Sigmoid colon (tissue), 4 donors: ENCODE results near the gene CUX1.

Experiments
- CTCF ChIP-seq, 4 experiments: fragments of 450-650 bp in 3 of 4; fragments of 200-600 bp in 1 of 4; IDR thresholded peaks; one replicate each; pipeline ENCODE4 v1.5.1; 2016 to 2019; ENCODE audit warnings: antibody characterized with exemption in 4 of 4, mild to moderate bottlenecking in 3 of 4, moderate library complexity in 2 of 4
- EP300 ChIP-seq, 4 donors: sonication (generic); formaldehyde crosslinking; IDR thresholded peaks; one replicate each; pipeline ENCODE4 v1.6.1; 2017; ENCODE audit warnings: antibody characterized with exemption in 4 of 4
- POLR2A ChIP-seq, 2 donors: fragments of 450-650 bp; IDR thresholded peaks; one replicate each; pipeline ENCODE4 v1.6.1; 2016; ENCODE audit warnings: antibody characterized with exemption in 2 of 2, mild to moderate bottlenecking in 2 of 2, moderate library complexity in 2 of 2

GRCh38 chr7:101942603-101943210 is 125.3 kb downstream of the CUX1 start:
- TF ChIP-seq CTCF (IDR thresholded peaks at IDR 0.05) (no peak), EP300 (IDR thresholded peaks at IDR 0.05) (no peak), POLR2A (IDR thresholded peaks at IDR 0.05) (no peak)
